Measurements from ENCODE around the gene PKP1.

GRCh38 chr1:201378804-201379203 lies 95.5 kb downstream of the PKP1 start:
- TF ChIP-seq CTCF (IDR thresholded peaks at IDR 0.05; ENCODE audit: insufficient read depth, low read length, poor library complexity, severe bottlenecking): no peak
- TF ChIP-seq EZH2phosphoT487 (conservative IDR thresholded peaks at IDR 0.05; ENCODE audit: low read length): no peak
